Esophagus muscularis mucosa (tissue), 4 donors: ENCODE results near the gene VSX1.

ENCODE experiments used
- EP300 ChIP-seq: sonication (generic); formaldehyde crosslinking; IDR thresholded peaks from one replicate; pipeline ENCODE4 v1.6.1; 2017; ENCODE audit warnings: antibody characterized with exemption
- POLR2A ChIP-seq: fragments of 450-650 bp; IDR thresholded peaks from one replicate; pipeline ENCODE4 v1.6.1; 2017; ENCODE audit warnings: antibody characterized with exemption, moderate library complexity, mild to moderate bottlenecking, low read depth
- POLR2AphosphoS5 ChIP-seq, 2 donors: sonication (generic); formaldehyde crosslinking; IDR thresholded peaks; one replicate each; pipeline ENCODE4 v1.6.1; 2017; ENCODE audit warnings: antibody characterized with exemption in 2 of 2
- TF ChIP-seq, protein P1 (sequence below), 3 experiments: fragments of 200-600 bp in 2 of 3; fragments of 450-650 bp in 1 of 3; sonication (generic) in 2 of 3; IDR thresholded peaks; one replicate each; pipeline ENCODE4 v1.5.1; 2017 to 2019; ENCODE audit warnings: antibody characterized with exemption in 3 of 3, mild to moderate bottlenecking in 2 of 3, moderate library complexity in 1 of 3

DNA sequence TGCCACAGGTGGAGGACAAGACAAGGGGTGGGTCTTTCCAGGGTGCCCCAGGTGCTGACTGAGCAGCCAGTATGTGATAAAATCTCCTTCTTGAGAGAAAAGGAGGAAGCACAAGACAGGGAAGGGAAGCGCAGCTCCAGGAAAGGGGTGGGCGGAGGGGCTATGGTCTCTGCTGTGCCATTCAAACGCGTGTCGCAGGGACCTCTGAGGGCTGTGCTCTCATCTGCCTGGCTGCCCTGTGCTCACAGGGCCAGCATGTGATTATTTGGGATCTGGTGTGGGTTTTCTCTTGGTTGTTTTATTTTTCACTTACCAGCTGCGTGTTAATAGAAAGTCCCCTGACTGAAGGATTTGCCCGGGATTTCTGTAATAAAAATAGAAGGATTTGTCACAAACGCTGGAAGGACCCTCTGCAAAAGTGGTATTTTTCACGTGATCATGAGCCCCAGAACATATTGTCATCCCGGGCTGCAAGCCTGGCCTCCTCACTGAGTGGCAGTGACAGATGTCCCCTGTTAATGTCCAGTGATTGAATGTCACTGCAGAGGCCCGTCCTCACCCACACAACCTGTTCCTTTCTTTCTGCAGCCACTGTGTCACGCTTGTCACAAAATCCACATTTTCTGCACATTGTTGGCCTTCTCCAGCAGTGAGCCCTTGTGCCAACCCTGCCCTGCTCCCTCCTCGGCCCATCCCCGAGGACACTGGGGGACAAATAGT is 35.0 kb upstream of the VSX1 start:
- TF ChIP-seq, protein P1, sequence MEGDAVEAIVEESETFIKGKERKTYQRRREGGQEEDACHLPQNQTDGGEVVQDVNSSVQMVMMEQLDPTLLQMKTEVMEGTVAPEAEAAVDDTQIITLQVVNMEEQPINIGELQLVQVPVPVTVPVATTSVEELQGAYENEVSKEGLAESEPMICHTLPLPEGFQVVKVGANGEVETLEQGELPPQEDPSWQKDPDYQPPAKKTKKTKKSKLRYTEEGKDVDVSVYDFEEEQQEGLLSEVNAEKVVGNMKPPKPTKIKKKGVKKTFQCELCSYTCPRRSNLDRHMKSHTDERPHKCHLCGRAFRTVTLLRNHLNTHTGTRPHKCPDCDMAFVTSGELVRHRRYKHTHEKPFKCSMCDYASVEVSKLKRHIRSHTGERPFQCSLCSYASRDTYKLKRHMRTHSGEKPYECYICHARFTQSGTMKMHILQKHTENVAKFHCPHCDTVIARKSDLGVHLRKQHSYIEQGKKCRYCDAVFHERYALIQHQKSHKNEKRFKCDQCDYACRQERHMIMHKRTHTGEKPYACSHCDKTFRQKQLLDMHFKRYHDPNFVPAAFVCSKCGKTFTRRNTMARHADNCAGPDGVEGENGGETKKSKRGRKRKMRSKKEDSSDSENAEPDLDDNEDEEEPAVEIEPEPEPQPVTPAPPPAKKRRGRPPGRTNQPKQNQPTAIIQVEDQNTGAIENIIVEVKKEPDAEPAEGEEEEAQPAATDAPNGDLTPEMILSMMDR (IDR thresholded peaks at IDR 0.05) = no peak
- no peak for TF ChIP-seq EP300
- no peak for TF ChIP-seq POLR2A
- TF ChIP-seq POLR2AphosphoS5 (IDR thresholded peaks at IDR 0.05) = no peak
